Hypothalamus (tissue), 51 donors: Measurements from ENCODE around the gene ISYNA1.
A peak's percentile ranks its signal among the peaks of the same experiment; 100 is the strongest.

Source experiments
- DNase-seq, 51 donors: peaks; one replicate each; lab custom pipeline; 2025; lab: John Stamatoyannopoulos, UW

ISYNA1 gene

GRCh38 chr19:18468517-18468916, 30.6 kb upstream of the ISYNA1 start:
- no peak for DNase-seq

- DNase-seq, result no peak
These were observed 30.0 kb upstream of the ISYNA1 start for GRCh38 chr19:18467978-18468377.

- DNase-seq, result no peak
These were observed 28.4 kb upstream of the ISYNA1 start for GRCh38 chr19:18466354-18466753.

GRCh38 chr19:18465964-18466339, 28.0 kb upstream of the ISYNA1 start:
- no peak for DNase-seq

- peak in 1 of 51 donors; percentile 41 for DNase-seq
These were observed 27.5 kb upstream of the ISYNA1 start for GRCh38 chr19:18465214-18465963.

GRCh38 chr19:18464646-18465045, 26.7 kb upstream of the ISYNA1 start:
- peak in 47 of 51 donors; percentile 12 to 94 (median 74) for DNase-seq

- DNase-seq, result no peak
These were observed 23.5 kb upstream of the ISYNA1 start for GRCh38 chr19:18461471-18461870.

GRCh38 chr19:18460900-18461299, 23.0 kb upstream of the ISYNA1 start:
- DNase-seq, result no peak

GRCh38 chr19:18457483-18458331, 19.8 kb upstream of the ISYNA1 start:
- DNase-seq, result no peak

GRCh38 chr19:18456974-18457373, 19.0 kb upstream of the ISYNA1 start:
- DNase-seq, result peak in 30 of 51 donors; percentile 7 to 73 (median 48)

GRCh38 chr19:18456279-18456678, 18.3 kb upstream of the ISYNA1 start:
- DNase-seq, result no peak

- peak in 2 of 51 donors; percentile 3 to 8 for DNase-seq
These were observed 15.5 kb upstream of the ISYNA1 start for GRCh38 chr19:18453269-18454024.

- no peak for DNase-seq
These were observed 14.5 kb upstream of the ISYNA1 start for GRCh38 chr19:18452386-18452785.

GRCh38 chr19:18450931-18451836, 13.3 kb upstream of the ISYNA1 start:
- DNase-seq, result peak in 50 of 51 donors; percentile 22 to 95 (median 77)

- no peak for DNase-seq
These were observed 12.3 kb upstream of the ISYNA1 start for GRCh38 chr19:18450021-18450930.

GRCh38 chr19:18449552-18449951, 11.6 kb upstream of the ISYNA1 start:
- no peak for DNase-seq

GRCh38 chr19:18446811-18447359, 9.0 kb upstream of the ISYNA1 start:
- DNase-seq, result no peak

GRCh38 chr19:18446145-18446810, 8.3 kb upstream of the ISYNA1 start:
- DNase-seq, result no peak
